Neural crest cell (in vitro differentiated cells): ENCODE measurements around the gene DNAJC13. TPM values are rescaled to one million over a fixed set of nuclear protein-coding genes. Genes with fewer than 3 reads are reported as not detected.

Experiments
- DNase-seq: peaks from one replicate; pipeline ENCODE4 v3.0.0; 2021; ENCODE audit warnings: low read depth, mixed read lengths, low spot score
- H3K27ac Mint-ChIP-seq: one replicate; pipeline ENCODE4 v1.8.0; 2021; ENCODE audit warnings: mild to moderate bottlenecking, mixed read lengths; ENCODE audit not compliant: unreplicated experiment
- H3K27me3 Mint-ChIP-seq: 2 replicates; pipeline ENCODE4 v1.8.0; 2021; ENCODE audit warnings: low read depth, mild to moderate bottlenecking, mixed read lengths
- H3K36me3 Mint-ChIP-seq: 2 replicates; pipeline ENCODE4 v1.8.0; 2021; ENCODE audit warnings: low read depth, mild to moderate bottlenecking, mixed read lengths
- H3K4me1 Mint-ChIP-seq: 2 replicates; pipeline ENCODE4 v1.8.0; 2021; ENCODE audit warnings: mixed read lengths
- H3K4me3 Mint-ChIP-seq: one replicate; pipeline ENCODE4 v1.8.0; 2021; ENCODE audit warnings: mild to moderate bottlenecking, mixed read lengths
- H3K9me3 Mint-ChIP-seq: 2 replicates; pipeline ENCODE4 v1.8.0; 2021; ENCODE audit warnings: mixed read lengths
- total RNA-seq: library from RNA; stranded (reverse); gene quantifications from 2 replicates; pipeline ENCODE4 v1.2.1, GENCODE V29; 2021
- TF ChIP-seq, protein P1 (sequence below): fragments of 200-600 bp; sonication (generic); conservative IDR thresholded peaks from 2 replicates; pipeline ENCODE4 v1.5.0; 2021; ENCODE audit warnings: antibody characterized with exemption, mild to moderate bottlenecking

The DNAJC13 gene
- total RNA-seq, 1 donor from 2014 or later: 36.0 TPM

DNA sequence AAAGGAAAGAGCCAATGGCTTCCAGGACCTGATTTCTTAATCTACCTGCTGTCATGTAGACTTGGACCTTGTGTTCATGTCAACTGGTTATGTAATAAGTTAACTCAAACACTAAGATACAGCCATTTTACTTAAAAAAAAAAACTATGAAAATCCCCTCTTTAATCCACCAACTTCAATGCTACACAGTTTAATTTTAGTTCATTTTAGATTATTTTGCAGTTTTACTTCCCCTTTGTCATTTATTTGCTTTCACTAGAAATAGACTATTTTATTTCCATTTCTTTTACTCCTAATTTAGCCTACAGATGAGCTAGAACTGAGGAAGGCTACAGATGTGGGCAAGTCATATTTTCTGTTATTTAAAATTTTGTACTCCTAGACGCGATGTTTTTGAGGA is 10.7 kb upstream of the DNAJC13 start:
- Mint-ChIP-seq H3K27ac (no peak overlapping the region), H3K4me1 (peaks cover 3% of the 10 kb centered on the region), H3K27me3 (peaks cover 16% of the 10 kb centered on the region), H3K9me3 (no peaks in the 10 kb centered on the region), H3K36me3 (no peaks in the 10 kb centered on the region), H3K4me3 (no peak overlapping the region)
- TF ChIP-seq, protein P1, sequence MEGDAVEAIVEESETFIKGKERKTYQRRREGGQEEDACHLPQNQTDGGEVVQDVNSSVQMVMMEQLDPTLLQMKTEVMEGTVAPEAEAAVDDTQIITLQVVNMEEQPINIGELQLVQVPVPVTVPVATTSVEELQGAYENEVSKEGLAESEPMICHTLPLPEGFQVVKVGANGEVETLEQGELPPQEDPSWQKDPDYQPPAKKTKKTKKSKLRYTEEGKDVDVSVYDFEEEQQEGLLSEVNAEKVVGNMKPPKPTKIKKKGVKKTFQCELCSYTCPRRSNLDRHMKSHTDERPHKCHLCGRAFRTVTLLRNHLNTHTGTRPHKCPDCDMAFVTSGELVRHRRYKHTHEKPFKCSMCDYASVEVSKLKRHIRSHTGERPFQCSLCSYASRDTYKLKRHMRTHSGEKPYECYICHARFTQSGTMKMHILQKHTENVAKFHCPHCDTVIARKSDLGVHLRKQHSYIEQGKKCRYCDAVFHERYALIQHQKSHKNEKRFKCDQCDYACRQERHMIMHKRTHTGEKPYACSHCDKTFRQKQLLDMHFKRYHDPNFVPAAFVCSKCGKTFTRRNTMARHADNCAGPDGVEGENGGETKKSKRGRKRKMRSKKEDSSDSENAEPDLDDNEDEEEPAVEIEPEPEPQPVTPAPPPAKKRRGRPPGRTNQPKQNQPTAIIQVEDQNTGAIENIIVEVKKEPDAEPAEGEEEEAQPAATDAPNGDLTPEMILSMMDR: no peak
- no peak for DNase-seq

DNA sequence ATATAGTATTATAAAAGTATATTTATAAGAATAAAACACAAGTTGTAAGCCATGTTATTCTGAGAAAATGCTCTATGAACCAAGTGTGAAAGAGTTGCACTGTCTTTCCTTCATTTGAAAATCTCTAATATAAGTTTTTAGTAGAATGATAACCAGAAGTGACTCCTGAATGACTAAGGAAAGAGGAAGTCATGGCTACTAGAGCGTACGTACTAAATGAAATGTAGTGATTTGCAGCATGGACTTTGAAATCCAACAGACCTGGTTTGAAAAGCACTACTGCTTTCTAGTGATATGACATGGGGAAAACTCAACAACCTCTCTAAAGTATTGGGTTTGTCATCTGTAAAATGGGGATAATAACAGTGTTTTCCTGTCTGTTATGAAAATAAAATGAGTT is 10.3 kb upstream of the DNAJC13 start:
- Mint-ChIP-seq H3K27ac (no peak overlapping the region), H3K27me3 (peaks cover 18% of the 10 kb centered on the region), H3K9me3 (no peaks in the 10 kb centered on the region), H3K4me3 (no peak overlapping the region), H3K36me3 (no peaks in the 10 kb centered on the region), H3K4me1 (peaks cover 3% of the 10 kb centered on the region)
- no peak for DNase-seq
- TF ChIP-seq, protein P1: no peak

DNA sequence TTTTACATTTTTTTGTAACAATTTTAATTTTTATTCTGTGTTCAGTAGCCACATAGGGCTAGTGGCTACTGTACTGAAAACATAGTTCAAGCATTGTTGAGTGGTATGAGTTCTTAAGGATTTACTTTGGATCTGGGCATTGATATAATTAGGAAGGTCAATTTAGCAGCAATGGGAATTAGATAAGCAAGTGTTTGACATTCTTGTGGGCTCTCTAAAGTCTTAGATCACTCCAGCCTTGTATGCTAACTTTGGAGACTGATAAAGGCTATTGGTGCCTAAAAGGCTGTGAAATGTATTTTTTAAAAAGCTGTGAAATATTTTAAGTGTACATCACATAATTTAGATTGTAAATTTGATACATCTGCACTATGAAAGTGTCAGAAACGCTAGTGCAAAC is 2.5 kb upstream of the DNAJC13 start:
- no peak overlapping the region for H3K27ac Mint-ChIP-seq
- H3K9me3 Mint-ChIP-seq: no peaks in the 10 kb centered on the region
- no peaks in the 10 kb centered on the region for H3K36me3 Mint-ChIP-seq
- peaks cover 19% of the 10 kb centered on the region for H3K4me1 Mint-ChIP-seq
- H3K27me3 Mint-ChIP-seq: peaks cover 9% of the 10 kb centered on the region
- H3K4me3 Mint-ChIP-seq: no peak overlapping the region
- TF ChIP-seq, protein P1: no peak
- DNase-seq: no peak

DNA sequence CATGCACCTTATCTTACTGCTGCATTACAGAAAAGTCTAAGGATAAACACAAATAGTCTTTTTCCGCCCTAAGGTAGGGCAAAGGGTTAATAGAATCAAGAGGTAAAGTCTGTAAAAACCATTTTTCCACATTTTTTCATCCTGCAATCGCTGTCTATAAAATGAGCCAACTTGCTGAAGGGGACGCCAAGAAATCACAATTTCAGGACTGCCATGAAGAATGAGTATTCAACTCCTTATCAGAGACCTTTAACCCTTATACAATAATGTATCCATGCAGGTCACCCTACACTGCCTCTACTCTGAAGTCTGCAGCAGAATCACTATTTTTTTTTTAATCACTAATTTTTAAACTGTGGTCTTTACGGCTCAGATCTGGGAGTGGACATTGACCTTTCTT is 1.1 kb upstream of the DNAJC13 start:
- H3K27ac Mint-ChIP-seq: no peak overlapping the region
- TF ChIP-seq, protein P1: no peak
- no peak for DNase-seq
- H3K4me3 Mint-ChIP-seq: peak overlapping the region; percentile 97
- H3K27me3 Mint-ChIP-seq: peaks cover 5% of the 10 kb centered on the region
- H3K36me3 Mint-ChIP-seq: no peaks in the 10 kb centered on the region
- peaks cover 28% of the 10 kb centered on the region for H3K4me1 Mint-ChIP-seq
- H3K9me3 Mint-ChIP-seq: no peaks in the 10 kb centered on the region

DNA sequence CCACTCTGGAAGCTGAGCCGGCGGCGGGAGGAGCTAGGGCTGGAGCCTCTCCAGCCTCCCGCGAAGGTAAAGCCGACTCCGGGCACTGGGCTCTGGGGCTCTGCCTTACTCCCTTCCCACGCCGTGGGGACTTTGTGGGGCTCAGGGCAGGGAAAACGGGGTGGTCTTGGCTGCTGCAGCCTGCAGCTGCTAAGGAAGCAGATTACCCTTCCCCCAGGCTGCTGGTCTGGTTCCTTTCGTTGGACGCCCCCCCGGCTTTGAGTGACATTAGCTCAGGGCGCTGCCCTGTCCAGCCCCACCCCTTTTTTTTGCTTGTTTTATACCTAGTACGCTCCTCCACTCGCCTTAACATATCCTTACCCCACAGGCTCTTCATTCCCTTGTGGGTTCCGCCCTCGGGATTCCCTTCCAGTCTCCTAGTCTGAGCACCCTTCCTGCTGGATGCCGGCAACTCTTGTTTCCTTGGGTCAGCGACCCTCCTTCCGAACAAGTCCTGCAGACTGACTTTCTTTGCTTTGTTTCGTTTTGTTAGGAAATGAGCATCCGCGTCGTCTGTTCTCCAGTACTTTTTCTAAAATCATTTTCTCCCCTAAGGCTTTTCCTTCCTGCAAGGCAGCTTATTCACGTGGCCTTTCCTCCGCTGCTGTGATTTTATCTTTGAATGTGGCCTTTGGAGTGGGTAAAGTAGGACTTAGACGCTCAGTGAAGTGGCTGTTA is 551 bp downstream of the DNAJC13 start:
- Mint-ChIP-seq H3K4me1 (peaks cover 28% of the 10 kb centered on the region), H3K27me3 (peaks cover 2% of the 10 kb centered on the region)
- DNase-seq: no peak

More for the DNA sequence above, 551 bp downstream of the DNAJC13 start:
- Mint-ChIP-seq H3K4me3 (peak overlapping the region; percentile 97), H3K9me3 (no peaks in the 10 kb centered on the region), H3K36me3 (no peaks in the 10 kb centered on the region), H3K27ac (peak overlapping the region; percentile 86)
- TF ChIP-seq, protein P1: no peak
